Neuronal stem cell (in vitro differentiated cells): Measurements from ENCODE around the gene PARP8.

Source experiments
- DNase-seq: peaks from one replicate; pipeline ENCODE4 v3.0.0-alpha.2; 2013; ENCODE audit warnings: low spot score
- H2AFZ ChIP-seq: one replicate; pipeline ENCODE4 v1.6.1; 2013; ENCODE audit warnings: mild to moderate bottlenecking, low read length, inconsistent platforms
- H2AK5ac ChIP-seq: 2 replicates; pipeline ENCODE4 v1.6.1; 2013; ENCODE audit warnings: low read depth, mild to moderate bottlenecking, inconsistent platforms, low read length, moderate library complexity, mixed read lengths
- H2BK120ac ChIP-seq: 2 replicates; pipeline ENCODE4 v1.6.1; 2013; ENCODE audit warnings: low read depth, mild to moderate bottlenecking, inconsistent platforms, low read length, moderate library complexity, mixed read lengths
- H2BK12ac ChIP-seq: one replicate; pipeline ENCODE4 v1.6.1; 2013; ENCODE audit warnings: low read length, inconsistent platforms
- H2BK15ac ChIP-seq: 2 replicates; pipeline ENCODE4 v1.6.1; 2013; ENCODE audit warnings: mild to moderate bottlenecking, low read length, inconsistent platforms, mixed read lengths
- H2BK5ac ChIP-seq: one replicate; pipeline ENCODE4 v1.6.1; 2013; ENCODE audit warnings: inconsistent platforms, mild to moderate bottlenecking, low read length, moderate library complexity
- H3K14ac ChIP-seq: one replicate; pipeline ENCODE4 v1.6.1; 2013; ENCODE audit warnings: low read length, inconsistent platforms
- H3K18ac ChIP-seq: 2 replicates; pipeline ENCODE4 v1.6.1; 2013; ENCODE audit warnings: low read length, inconsistent platforms
- H3K23ac ChIP-seq: 2 replicates; pipeline ENCODE4 v1.6.1; 2013; ENCODE audit warnings: low read depth, mild to moderate bottlenecking, mixed read lengths, low read length, inconsistent platforms; ENCODE audit not compliant: poor library complexity
- H3K27ac ChIP-seq: replicated peaks from 3 replicates; pipeline ENCODE4 v1.5.1; 2013; ENCODE audit warnings: low read length, inconsistent platforms
- H3K27me3 ChIP-seq, 3 experiments: 2 replicates each; pipeline ENCODE4 v1.6.1; 2013; ENCODE audit warnings: low read length in 3 of 3, mild to moderate bottlenecking in 2 of 3, inconsistent platforms in 1 of 3, low read depth in 1 of 3, mixed read lengths in 1 of 3, moderate library complexity in 1 of 3; ENCODE audit not compliant: control insufficient read depth in 3 of 3, insufficient read depth in 3 of 3
- H3K36me3 ChIP-seq, 2 donors: replicated peaks in 1 of 2; 2 replicates each; pipeline ENCODE4 v1.6.1; 2013; ENCODE audit warnings: low read length in 2 of 2; ENCODE audit not compliant: control insufficient read depth in 2 of 2, insufficient read depth in 2 of 2
- H3K4ac ChIP-seq: 2 replicates; pipeline ENCODE4 v1.6.1; 2013; ENCODE audit warnings: inconsistent platforms, mild to moderate bottlenecking, low read length, moderate library complexity
- H3K4me1 ChIP-seq, 2 donors: 1 replicate in 1 of 2; 2 replicates in 1 of 2; pipeline ENCODE4 v1.6.1; 2013; ENCODE audit warnings: low read length in 2 of 2, low read depth in 1 of 2; ENCODE audit not compliant: control insufficient read depth in 2 of 2, insufficient read depth in 1 of 2
- H3K4me2 ChIP-seq: one replicate; pipeline ENCODE4 v1.6.1; 2013; ENCODE audit warnings: mild to moderate bottlenecking, low read length, inconsistent platforms; ENCODE audit not compliant: insufficient read depth, poor library complexity, severe bottlenecking
- H3K4me3 ChIP-seq, 2 donors: 2 replicates each; pipeline ENCODE4 v1.5.1; 2013; ENCODE audit warnings: low read length in 2 of 2, mild to moderate bottlenecking in 2 of 2, inconsistent platforms in 1 of 2, moderate library complexity in 1 of 2
- H3K79me1 ChIP-seq: one replicate; pipeline ENCODE4 v1.6.1; 2013; ENCODE audit warnings: low read depth, mild to moderate bottlenecking, inconsistent platforms, low read length, moderate library complexity
- H3K9ac ChIP-seq: one replicate; pipeline ENCODE4 v1.6.1; 2013; ENCODE audit warnings: mild to moderate bottlenecking, low read depth, low read length, inconsistent platforms; ENCODE audit not compliant: poor library complexity
- H3K9me3 ChIP-seq, 2 donors: replicated peaks in 1 of 2; 2 replicates each; pipeline versions ENCODE3 to v1.6.1; 2013; ENCODE audit warnings: low read length in 2 of 2, mild to moderate bottlenecking in 2 of 2, inconsistent platforms in 1 of 2, low read depth in 1 of 2, mixed read lengths in 1 of 2, moderate library complexity in 1 of 2; ENCODE audit not compliant: control insufficient read depth in 2 of 2, insufficient read depth in 1 of 2
- H4K8ac ChIP-seq: one replicate; pipeline ENCODE4 v1.6.1; 2013; ENCODE audit warnings: low read depth, mild to moderate bottlenecking, inconsistent platforms, low read length, moderate library complexity
- H4K91ac ChIP-seq: one replicate; pipeline ENCODE4 v1.6.1; 2013; ENCODE audit warnings: low read length, low read depth, mild to moderate bottlenecking, inconsistent platforms; ENCODE audit not compliant: poor library complexity
- WGBS, 2 donors: extraction: QIAGEN DNeasy Blood & Tissue Kit; methylation state at CpG; one replicate each; pipeline ENCODE4 v1.1.7; 2013; ENCODE audit warnings: missing lambda C conversion rate in 2 of 2, mixed read lengths in 1 of 2; ENCODE audit not compliant: insufficient read length in 2 of 2, insufficient replicate concordance in 1 of 2; ENCODE audit errors: extremely low coverage in 2 of 2; 5-methylcytosine and 5-hydroxymethylcytosine counted together

The PARP8 gene

DNA sequence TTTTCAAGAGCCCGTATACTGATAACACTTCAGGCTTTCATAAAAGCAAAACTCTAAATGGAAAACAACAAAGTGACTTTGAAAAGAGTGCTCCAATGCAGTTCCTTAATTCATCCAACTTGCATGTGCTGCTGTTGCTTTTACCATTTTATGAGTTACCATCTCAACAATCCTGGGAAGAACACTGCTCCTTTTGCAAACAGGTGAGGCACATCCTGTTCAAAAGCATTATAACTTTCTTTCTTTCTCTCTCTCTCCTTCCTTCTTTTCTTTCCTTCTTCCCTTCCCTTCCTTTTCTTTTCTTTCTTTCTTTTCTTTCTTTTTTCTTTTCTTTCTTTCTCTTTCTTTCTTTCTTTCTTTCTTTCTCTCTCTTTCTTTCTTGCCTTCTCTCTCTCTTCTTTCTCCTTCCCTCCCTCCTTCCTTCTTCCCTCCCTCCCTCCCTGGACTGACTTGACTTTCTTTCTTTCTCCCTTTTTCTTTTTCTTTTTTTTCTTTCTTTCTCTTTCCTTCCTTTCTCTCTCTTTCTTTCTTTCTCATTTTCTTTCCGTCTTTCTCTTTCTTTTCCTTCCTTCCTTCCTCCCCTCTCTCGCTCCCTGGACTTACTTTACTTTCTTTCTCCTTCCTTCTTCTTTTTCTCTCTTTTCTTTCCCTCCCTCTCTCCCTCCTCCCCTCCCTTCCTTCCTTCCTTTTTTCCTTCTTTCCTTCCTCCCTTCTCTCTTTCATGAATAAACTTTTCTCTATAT is 11.2 kb upstream of the PARP8 start:
- Histone ChIP-seq H3K79me1 (no peaks in the 10 kb centered on the region), H2BK12ac (no peak overlapping the region), H3K36me3 (no peaks in the 10 kb centered on the region), H2BK120ac (no peak overlapping the region), H2AK5ac (no peak overlapping the region), H4K8ac (no peak overlapping the region), H3K18ac (no peak overlapping the region), H3K27me3 (no peaks in the 10 kb centered on the region), H3K4me1 (no peaks in the 10 kb centered on the region), H3K4me3 (no peak overlapping the region), H2BK15ac (no peak overlapping the region), H3K9ac (no peak overlapping the region), H3K4me2 (no peak overlapping the region), H3K9me3 (no peaks in the 10 kb centered on the region), H3K27ac (no peak overlapping the region), H4K91ac (no peak overlapping the region), H3K23ac (no peak overlapping the region), H2BK5ac (no peak overlapping the region), H2AFZ (no peak overlapping the region), H3K4ac (no peak overlapping the region), H3K14ac (no peak overlapping the region)
- WGBS, 2 donors, result no CpG with 5 or more reads among the region's 3 CpGs
- no peak for DNase-seq

DNA sequence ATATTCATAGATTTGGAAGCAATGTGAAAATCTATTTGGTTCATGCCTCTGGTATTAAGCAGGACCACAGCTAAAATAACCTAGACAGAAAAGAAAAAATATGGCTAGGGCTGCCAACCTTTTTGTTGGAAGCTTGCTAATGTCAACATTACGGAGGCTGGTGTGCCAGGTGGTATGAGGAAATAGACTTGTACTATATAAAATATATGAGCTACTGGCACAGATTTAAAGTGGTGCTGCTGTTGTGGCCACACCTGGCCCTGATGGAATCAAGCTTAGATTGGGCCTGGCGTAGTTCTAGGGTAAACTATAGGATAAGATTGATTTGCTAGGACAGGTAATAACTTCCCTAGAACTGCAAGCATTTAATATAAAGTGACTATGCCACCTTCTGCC is 10.6 kb upstream of the PARP8 start:
- H3K18ac ChIP-seq, result no peak overlapping the region
- DNase-seq, result no peak
- no peak overlapping the region for H3K4me2 ChIP-seq
- no peak overlapping the region for H4K91ac ChIP-seq
- H2AFZ ChIP-seq, result no peak overlapping the region
- H4K8ac ChIP-seq, result no peak overlapping the region
- H3K27ac ChIP-seq, result no peak overlapping the region
- no peaks in the 10 kb centered on the region for H3K9me3 ChIP-seq
- H2BK15ac ChIP-seq, result no peak overlapping the region
- H3K4me3 ChIP-seq, result no peak overlapping the region
- H3K4ac ChIP-seq, result no peak overlapping the region
- no peak overlapping the region for H2BK5ac ChIP-seq
- no peak overlapping the region for H3K23ac ChIP-seq
- no peaks in the 10 kb centered on the region for H3K79me1 ChIP-seq
- no peak overlapping the region for H2BK120ac ChIP-seq
- H3K4me1 ChIP-seq, result no peaks in the 10 kb centered on the region
- H2BK12ac ChIP-seq, result no peak overlapping the region
- no peaks in the 10 kb centered on the region for H3K36me3 ChIP-seq
- H3K27me3 ChIP-seq, result no peaks in the 10 kb centered on the region
- no peak overlapping the region for H2AK5ac ChIP-seq
- no peak overlapping the region for H3K9ac ChIP-seq
- H3K14ac ChIP-seq, result no peak overlapping the region
- no CpG with 5 or more reads among the region's 2 CpGs for WGBS, 2 donors

DNA sequence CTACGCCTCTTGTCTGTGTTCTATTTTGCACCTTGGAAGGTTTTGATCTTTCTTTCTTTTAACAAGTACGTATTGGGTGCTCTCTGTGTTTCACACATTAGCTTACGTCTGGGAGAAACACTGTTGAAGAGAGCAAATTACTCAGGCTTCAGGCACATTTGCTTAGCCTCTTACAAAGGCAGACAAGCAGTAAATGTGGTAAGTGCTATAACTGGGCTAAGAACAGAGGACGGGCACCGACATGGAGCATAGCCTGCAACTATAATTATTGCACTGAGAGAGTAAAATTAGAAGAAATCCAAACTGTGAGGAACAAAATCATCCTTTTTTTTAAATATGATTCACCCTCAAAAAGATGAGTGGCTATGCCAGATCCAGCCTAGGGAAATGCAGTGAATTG is 9.4 kb upstream of the PARP8 start:
- no peak overlapping the region for H2BK120ac ChIP-seq
- WGBS, 2 donors, result no CpG with 5 or more reads among the region's 5 CpGs
- H2AK5ac ChIP-seq, result no peak overlapping the region

DNA sequence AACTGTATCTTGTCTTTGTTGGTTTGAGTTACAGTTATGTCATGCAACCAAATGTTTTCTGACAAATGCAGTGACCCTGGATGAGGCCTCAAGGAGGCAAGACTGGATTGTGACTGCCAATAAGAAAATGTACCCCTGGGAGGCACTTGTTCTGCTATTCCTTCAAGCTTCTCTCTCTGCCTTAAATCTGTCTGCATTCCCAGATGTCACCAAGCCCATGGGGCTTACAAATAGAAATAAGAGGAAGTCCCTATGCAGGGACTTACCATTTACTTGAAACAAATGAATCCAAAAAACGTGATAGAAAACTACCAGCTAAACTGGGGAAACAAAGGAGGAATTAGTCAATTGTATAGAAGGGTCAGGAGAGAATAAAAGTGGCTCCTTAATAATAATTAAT is 8.2 kb upstream of the PARP8 start:
- H3K9ac ChIP-seq, result no peak overlapping the region
- H3K79me1 ChIP-seq, result no peaks in the 10 kb centered on the region
- DNase-seq, result no peak
- H2AK5ac ChIP-seq, result no peak overlapping the region
- H2BK12ac ChIP-seq, result no peak overlapping the region
- H3K14ac ChIP-seq, result no peak overlapping the region
- H3K18ac ChIP-seq, result no peak overlapping the region
- no peaks in the 10 kb centered on the region for H3K27me3 ChIP-seq
- no peak overlapping the region for H3K4me2 ChIP-seq
- H4K8ac ChIP-seq, result no peak overlapping the region
- H2AFZ ChIP-seq, result no peak overlapping the region
- no peak overlapping the region for H3K27ac ChIP-seq
- H3K4ac ChIP-seq, result no peak overlapping the region
- H3K23ac ChIP-seq, result no peak overlapping the region
- no peak overlapping the region for H2BK15ac ChIP-seq
- H3K36me3 ChIP-seq, result no peaks in the 10 kb centered on the region
- H3K9me3 ChIP-seq, result no peaks in the 10 kb centered on the region
- H4K91ac ChIP-seq, result no peak overlapping the region
- H2BK5ac ChIP-seq, result no peak overlapping the region
- no peaks in the 10 kb centered on the region for H3K4me1 ChIP-seq
- H3K4me3 ChIP-seq, result no peak overlapping the region
- no CpG with 5 or more reads among the region's 1 CpG for WGBS, 2 donors
- no peak overlapping the region for H2BK120ac ChIP-seq

More for the DNA sequence above, 9.4 kb upstream of the PARP8 start:
- Histone ChIP-seq H4K91ac (no peak overlapping the region), H3K18ac (no peak overlapping the region), H2AFZ (no peak overlapping the region), H3K23ac (no peak overlapping the region), H3K9ac (no peak overlapping the region), H3K36me3 (no peaks in the 10 kb centered on the region), H4K8ac (no peak overlapping the region), H3K4ac (no peak overlapping the region), H3K4me1 (no peaks in the 10 kb centered on the region), H3K27me3 (no peaks in the 10 kb centered on the region), H3K27ac (no peak overlapping the region), H3K9me3 (no peaks in the 10 kb centered on the region), H3K4me2 (no peak overlapping the region), H3K4me3 (no peak overlapping the region), H3K79me1 (no peaks in the 10 kb centered on the region), H2BK12ac (no peak overlapping the region), H3K14ac (no peak overlapping the region), H2BK15ac (no peak overlapping the region), H2BK5ac (no peak overlapping the region)
- no peak for DNase-seq
